22Rv1 (cell line): ENCODE data around the gene AIFM1.

ENCODE experiments used
- ZFX ChIP-seq: fragments of 450-650 bp; IDR thresholded peaks from 2 replicates; pipeline ENCODE4 v1.6.1; 2017; ENCODE audit warnings: antibody characterized with exemption, borderline replicate concordance
- TF ChIP-seq, protein P1 (sequence below): fragments of 450-650 bp; IDR thresholded peaks from 2 replicates; pipeline ENCODE4 v1.5.1; 2017; ENCODE audit warnings: mild to moderate bottlenecking

GRCh38 chrX:130108647-130109428 lies 56.8 kb downstream of the AIFM1 start:
- TF ChIP-seq, protein P1, sequence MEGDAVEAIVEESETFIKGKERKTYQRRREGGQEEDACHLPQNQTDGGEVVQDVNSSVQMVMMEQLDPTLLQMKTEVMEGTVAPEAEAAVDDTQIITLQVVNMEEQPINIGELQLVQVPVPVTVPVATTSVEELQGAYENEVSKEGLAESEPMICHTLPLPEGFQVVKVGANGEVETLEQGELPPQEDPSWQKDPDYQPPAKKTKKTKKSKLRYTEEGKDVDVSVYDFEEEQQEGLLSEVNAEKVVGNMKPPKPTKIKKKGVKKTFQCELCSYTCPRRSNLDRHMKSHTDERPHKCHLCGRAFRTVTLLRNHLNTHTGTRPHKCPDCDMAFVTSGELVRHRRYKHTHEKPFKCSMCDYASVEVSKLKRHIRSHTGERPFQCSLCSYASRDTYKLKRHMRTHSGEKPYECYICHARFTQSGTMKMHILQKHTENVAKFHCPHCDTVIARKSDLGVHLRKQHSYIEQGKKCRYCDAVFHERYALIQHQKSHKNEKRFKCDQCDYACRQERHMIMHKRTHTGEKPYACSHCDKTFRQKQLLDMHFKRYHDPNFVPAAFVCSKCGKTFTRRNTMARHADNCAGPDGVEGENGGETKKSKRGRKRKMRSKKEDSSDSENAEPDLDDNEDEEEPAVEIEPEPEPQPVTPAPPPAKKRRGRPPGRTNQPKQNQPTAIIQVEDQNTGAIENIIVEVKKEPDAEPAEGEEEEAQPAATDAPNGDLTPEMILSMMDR, result no peak
- no peak for TF ChIP-seq ZFX
